Trophoblast cell (in vitro differentiated cells and primary cell): ENCODE data around the gene GRIK4.

Experiments
- DNase-seq, 2 donors: peaks; one replicate each; pipeline ENCODE4 v3.0.0-alpha.2; 2016
- H2AFZ ChIP-seq: 2 replicates; pipeline ENCODE4 v1.6.1; 2013; ENCODE audit warnings: low read length, moderate library complexity, mild to moderate bottlenecking; ENCODE audit not compliant: insufficient read depth, poor library complexity
- H2AK5ac ChIP-seq: 2 replicates; pipeline ENCODE4 v1.6.1; 2013; ENCODE audit warnings: mild to moderate bottlenecking, low read length
- H2BK120ac ChIP-seq: 2 replicates; pipeline ENCODE4 v1.6.1; 2013; ENCODE audit warnings: low read length, mild to moderate bottlenecking, moderate library complexity; ENCODE audit not compliant: insufficient read depth, poor library complexity
- H2BK12ac ChIP-seq: 2 replicates; pipeline ENCODE4 v1.6.1; 2013; ENCODE audit warnings: mild to moderate bottlenecking, low read length, moderate library complexity
- H2BK5ac ChIP-seq: 2 replicates; pipeline ENCODE4 v1.6.1; 2013; ENCODE audit warnings: low read length, low read depth, moderate library complexity, mild to moderate bottlenecking; ENCODE audit not compliant: poor library complexity
- H3K14ac ChIP-seq: 2 replicates; pipeline ENCODE4 v1.6.1; 2013; ENCODE audit warnings: mild to moderate bottlenecking, low read length
- H3K18ac ChIP-seq: 2 replicates; pipeline ENCODE4 v1.6.1; 2013; ENCODE audit warnings: mild to moderate bottlenecking, low read length
- H3K23ac ChIP-seq: 2 replicates; pipeline ENCODE4 v1.6.1; 2013; ENCODE audit warnings: low read length
- H3K27ac ChIP-seq: 2 replicates; pipeline ENCODE4 v1.5.1; 2013; ENCODE audit warnings: low read depth, mild to moderate bottlenecking, inconsistent platforms, low read length, moderate library complexity
- H3K27me3 ChIP-seq: 2 replicates; pipeline ENCODE4 v1.6.1; 2013; ENCODE audit warnings: inconsistent platforms, mild to moderate bottlenecking, low read length, moderate library complexity; ENCODE audit not compliant: insufficient read depth
- H3K36me3 ChIP-seq, 2 experiments: 1 replicate in 1 of 2; 2 replicates in 1 of 2; pipeline ENCODE4 v1.6.1; 2013; ENCODE audit warnings: low read length in 2 of 2, mild to moderate bottlenecking in 2 of 2, moderate library complexity in 1 of 2; ENCODE audit not compliant: insufficient read depth in 2 of 2, control insufficient read depth in 1 of 2
- H3K4ac ChIP-seq: 2 replicates; pipeline ENCODE4 v1.6.1; 2013; ENCODE audit warnings: low read depth, mild to moderate bottlenecking, low read length, moderate library complexity
- H3K4me1 ChIP-seq, 2 experiments: 1 replicate in 1 of 2; 2 replicates in 1 of 2; pipeline ENCODE4 v1.6.1; 2013; ENCODE audit warnings: low read length in 2 of 2, mild to moderate bottlenecking in 2 of 2, moderate library complexity in 1 of 2; ENCODE audit not compliant: insufficient read depth in 2 of 2, control insufficient read depth in 1 of 2
- H3K4me2 ChIP-seq: 2 replicates; pipeline ENCODE4 v1.6.1; 2013; ENCODE audit warnings: inconsistent platforms, mild to moderate bottlenecking, low read length, moderate library complexity
- H3K4me3 ChIP-seq: 2 replicates; pipeline ENCODE4 v1.5.1; 2013; ENCODE audit warnings: mild to moderate bottlenecking, low read depth, low read length, inconsistent platforms
- H3K79me1 ChIP-seq: one replicate; pipeline ENCODE4 v1.6.1; 2013; ENCODE audit warnings: low read length
- H3K79me2 ChIP-seq: 2 replicates; pipeline ENCODE4 v1.6.1; 2013; ENCODE audit warnings: low read length, mild to moderate bottlenecking; ENCODE audit not compliant: control insufficient read depth, insufficient read depth, poor library complexity
- H3K9ac ChIP-seq: 2 replicates; pipeline ENCODE4 v1.6.1; 2013; ENCODE audit warnings: mild to moderate bottlenecking, low read length
- H3K9me3 ChIP-seq: 2 replicates; pipeline ENCODE4 v1.6.1; 2013; ENCODE audit warnings: low read depth, mild to moderate bottlenecking, control low read depth, inconsistent platforms, low read length; ENCODE audit not compliant: insufficient read depth
- H4K12ac ChIP-seq: 2 replicates; pipeline ENCODE4 v1.6.1; 2013; ENCODE audit warnings: low read depth, mild to moderate bottlenecking, low read length, moderate library complexity
- H4K8ac ChIP-seq: 2 replicates; pipeline ENCODE4 v1.6.1; 2013; ENCODE audit warnings: low read depth, mild to moderate bottlenecking, low read length, moderate library complexity
- H4K91ac ChIP-seq: one replicate; pipeline ENCODE4 v1.6.1; 2013; ENCODE audit warnings: low read depth, mild to moderate bottlenecking, low read length, moderate library complexity
- WGBS: extraction: QIAGEN DNeasy Blood & Tissue Kit; methylation state at CpG from one replicate; pipeline ENCODE4 v1.1.7; 2013; ENCODE audit warnings: missing lambda C conversion rate; ENCODE audit not compliant: insufficient read length, insufficient coverage; ENCODE audit errors: extremely low coverage; 5-methylcytosine and 5-hydroxymethylcytosine counted together

GRIK4 gene

DNA sequence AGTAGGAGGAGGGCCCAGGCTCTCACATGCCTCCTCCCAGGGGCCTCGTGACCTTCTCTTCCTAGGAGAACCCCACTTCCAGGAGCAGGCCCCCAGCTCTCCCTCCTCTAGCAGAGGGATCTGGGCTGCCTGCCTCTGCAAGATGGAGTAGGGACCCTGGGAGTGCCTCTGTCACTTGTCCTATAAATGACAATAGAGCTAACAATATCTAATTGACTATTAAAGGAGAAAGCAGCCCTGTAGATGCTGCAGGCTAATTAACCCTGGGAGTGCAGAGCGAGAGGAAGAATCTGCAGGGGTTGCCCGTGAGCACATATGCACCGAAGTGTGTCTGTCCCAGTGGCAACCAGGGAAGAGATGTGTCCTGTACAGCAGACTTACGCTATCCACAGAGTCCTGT is 184.4 kb downstream of the GRIK4 start:
- Histone ChIP-seq H3K18ac (no peak overlapping the region), H2BK120ac (no peak overlapping the region), H3K9me3 (no peaks in the 10 kb centered on the region)

DNA sequence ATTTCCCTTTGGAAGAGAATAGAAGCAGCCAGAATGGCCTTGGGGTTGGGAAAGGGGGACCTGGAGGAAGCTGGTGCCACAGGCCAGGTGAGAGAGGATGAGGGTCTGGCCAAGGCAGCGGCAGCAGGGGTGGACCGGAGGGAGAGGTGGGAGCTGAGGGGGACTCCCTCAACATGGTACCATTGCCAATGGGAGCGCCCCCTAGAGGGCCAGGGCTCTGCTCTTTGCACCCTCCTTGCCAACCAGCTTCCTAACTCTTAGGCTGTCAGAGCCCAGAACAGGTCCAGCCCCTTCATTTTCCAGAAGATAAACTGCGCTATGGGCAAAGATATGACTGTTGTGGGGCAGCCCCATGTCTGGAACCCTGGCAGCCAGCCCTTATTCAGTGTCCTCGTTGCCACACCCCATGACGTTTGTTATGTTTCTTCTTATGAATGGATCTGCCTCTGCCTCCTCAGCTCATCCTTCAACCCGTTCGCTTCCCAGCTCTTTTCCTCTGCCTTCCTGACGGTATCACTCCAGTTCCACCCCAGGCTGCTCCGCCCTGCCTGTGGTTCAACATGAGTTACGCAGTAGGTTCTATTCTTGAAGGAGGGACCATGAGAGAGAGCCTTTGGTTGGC is 185.2 kb downstream of the GRIK4 start:
- Histone ChIP-seq H3K9me3 (no peaks in the 10 kb centered on the region), H3K4me3 (no peak overlapping the region), H2AK5ac (no peak overlapping the region), H2BK120ac (no peak overlapping the region), H4K8ac (no peak overlapping the region), H3K79me1 (no peaks in the 10 kb centered on the region), H4K12ac (no peak overlapping the region), H2BK5ac (no peak overlapping the region), H3K36me3 (no peaks in the 10 kb centered on the region), H3K9ac (no peak overlapping the region), H2AFZ (no peak overlapping the region), H3K14ac (no peak overlapping the region), H3K27ac (no peak overlapping the region), H3K4ac (no peak overlapping the region), H3K23ac (no peak overlapping the region), H3K79me2 (no peaks in the 10 kb centered on the region), H3K27me3 (no peaks in the 10 kb centered on the region), H4K91ac (no peak overlapping the region), H2BK12ac (no peak overlapping the region), H3K18ac (no peak overlapping the region), H3K4me2 (no peak overlapping the region), H3K4me1 (no peaks in the 10 kb centered on the region)
- no CpG with 5 or more reads among the region's 11 CpGs for WGBS
- no peak for DNase-seq

More for the DNA sequence above, 184.4 kb downstream of the GRIK4 start:
- Histone ChIP-seq H3K27ac (no peak overlapping the region), H3K79me2 (no peaks in the 10 kb centered on the region), H3K14ac (no peak overlapping the region), H4K12ac (no peak overlapping the region), H3K9ac (no peak overlapping the region), H3K79me1 (no peaks in the 10 kb centered on the region), H4K8ac (no peak overlapping the region), H4K91ac (no peak overlapping the region), H2BK5ac (no peak overlapping the region), H3K36me3 (no peaks in the 10 kb centered on the region), H3K23ac (no peak overlapping the region), H3K4me3 (no peak overlapping the region), H2AFZ (no peak overlapping the region), H3K27me3 (no peaks in the 10 kb centered on the region), H3K4me2 (no peak overlapping the region), H2AK5ac (no peak overlapping the region), H2BK12ac (no peak overlapping the region), H3K4ac (no peak overlapping the region), H3K4me1 (no peaks in the 10 kb centered on the region)
- DNase-seq: no peak
- WGBS: no CpG with 5 or more reads among the region's 5 CpGs

DNA sequence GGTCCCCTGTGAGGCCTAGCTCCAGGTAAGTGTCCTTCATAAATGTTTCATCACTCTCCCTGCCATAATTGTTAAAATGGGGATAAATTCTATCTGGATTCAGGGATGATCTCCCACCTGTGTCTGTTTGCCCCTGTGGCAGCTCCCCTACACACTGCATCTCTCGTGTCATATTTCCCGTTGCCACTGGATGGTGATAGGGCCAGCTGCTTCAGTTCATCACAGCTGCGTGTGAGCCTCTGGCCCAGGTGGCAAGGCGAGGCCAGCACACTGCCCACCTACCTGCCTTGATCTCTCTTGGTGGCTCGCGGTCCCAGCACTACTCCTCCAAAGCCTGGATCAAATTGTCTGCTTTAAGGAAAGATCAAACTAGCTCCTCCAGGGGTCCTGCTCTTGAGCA is 187.4 kb downstream of the GRIK4 start:
- Histone ChIP-seq H4K12ac (no peak overlapping the region), H3K18ac (no peak overlapping the region), H3K4me1 (no peaks in the 10 kb centered on the region), H3K27me3 (no peaks in the 10 kb centered on the region), H4K91ac (no peak overlapping the region), H3K79me1 (no peaks in the 10 kb centered on the region), H3K23ac (no peak overlapping the region), H3K9ac (no peak overlapping the region), H2BK120ac (no peak overlapping the region), H3K9me3 (peaks cover 2% of the 10 kb centered on the region), H3K79me2 (no peaks in the 10 kb centered on the region), H2AK5ac (no peak overlapping the region), H3K4me2 (no peak overlapping the region), H2BK12ac (no peak overlapping the region), H3K4ac (no peak overlapping the region), H2AFZ (no peak overlapping the region), H3K4me3 (no peak overlapping the region), H3K14ac (no peak overlapping the region), H4K8ac (no peak overlapping the region), H3K27ac (no peak overlapping the region), H2BK5ac (no peak overlapping the region), H3K36me3 (no peaks in the 10 kb centered on the region)
- no peak for DNase-seq
- WGBS: no CpG with 5 or more reads among the region's 6 CpGs

DNA sequence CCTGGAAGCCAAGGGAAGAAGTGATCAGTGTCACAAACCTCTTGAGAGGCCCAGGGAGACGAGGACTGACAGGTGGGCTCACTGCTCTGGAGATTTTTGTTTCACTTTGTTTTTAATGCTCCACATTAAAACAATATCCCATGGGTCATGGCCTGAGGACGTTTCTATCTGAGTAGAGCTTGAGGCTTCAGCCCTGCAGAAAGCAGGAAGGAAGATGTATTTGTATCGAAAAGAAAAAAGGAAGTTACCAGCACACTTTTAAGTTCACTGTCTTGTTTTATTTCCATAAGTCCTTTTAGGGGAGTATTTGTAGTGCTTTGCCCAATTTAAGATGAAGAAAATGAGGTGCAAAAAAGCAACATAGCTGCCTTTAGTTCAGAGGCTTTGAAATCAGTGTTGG is 191.1 kb downstream of the GRIK4 start:
- H3K4ac ChIP-seq: no peak overlapping the region
- H3K79me1 ChIP-seq: no peaks in the 10 kb centered on the region
- no peak overlapping the region for H3K23ac ChIP-seq
- H4K91ac ChIP-seq: no peak overlapping the region
- no peak overlapping the region for H2BK120ac ChIP-seq
- DNase-seq: no peak
- H3K4me2 ChIP-seq: no peak overlapping the region
- no peak overlapping the region for H2BK12ac ChIP-seq
- H2AFZ ChIP-seq: no peak overlapping the region
- no peak overlapping the region for H3K14ac ChIP-seq
- H3K4me3 ChIP-seq: no peak overlapping the region
- H3K4me1 ChIP-seq: no peaks in the 10 kb centered on the region
- no peak overlapping the region for H4K8ac ChIP-seq
- no peaks in the 10 kb centered on the region for H3K36me3 ChIP-seq
- no peak overlapping the region for H2BK5ac ChIP-seq
- no peaks in the 10 kb centered on the region for H3K79me2 ChIP-seq
- no peak overlapping the region for H4K12ac ChIP-seq
- no CpG with 5 or more reads among the region's 3 CpGs for WGBS
- no peak overlapping the region for H3K9ac ChIP-seq
- H3K9me3 ChIP-seq: peaks cover 5% of the 10 kb centered on the region
- H3K27me3 ChIP-seq: peaks cover 1% of the 10 kb centered on the region
- no peak overlapping the region for H3K18ac ChIP-seq
- no peak overlapping the region for H3K27ac ChIP-seq
- H2AK5ac ChIP-seq: no peak overlapping the region
